Measurements from ENCODE around the gene ADAMTS18.

DNA sequence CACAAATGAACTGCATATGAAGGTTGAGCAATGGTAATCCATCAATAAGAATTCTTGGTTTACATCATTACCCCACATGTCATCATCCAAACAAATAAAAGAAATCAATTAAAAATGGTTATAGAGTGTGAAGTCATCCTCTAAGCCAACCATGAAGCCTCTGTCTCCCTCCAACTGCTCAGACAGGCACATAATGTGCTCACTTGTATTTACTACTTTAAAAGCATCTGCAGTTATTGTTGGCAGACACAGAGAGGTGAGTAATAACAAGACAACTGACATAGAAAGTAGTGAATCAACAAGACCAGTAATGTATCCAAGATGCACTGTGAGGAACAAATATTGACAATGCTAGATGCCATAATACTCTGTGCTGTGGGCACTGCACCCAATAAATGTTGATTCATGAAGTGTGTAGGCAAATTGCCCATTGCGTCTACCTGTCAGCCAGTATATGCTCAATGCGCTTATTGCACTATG is 20.0 kb downstream of the ADAMTS18 start:
- TF ChIP-seq EZH2 (IDR thresholded peaks at IDR 0.05; ENCODE audit: borderline replicate concordance, low read depth, low read length, severe bottlenecking) (no peak), POLR2A (IDR thresholded peaks at IDR 0.05; ENCODE audit: low read depth, low read length) (no peak), POLR2AphosphoS5 (IDR thresholded peaks at IDR 0.05; ENCODE audit: insufficient read depth, low read depth, low read length) (no peak), JUN (IDR thresholded peaks at IDR 0.05; ENCODE audit: borderline replicate concordance, insufficient read depth, insufficient read length, low read depth) (no peak)
- TF ChIP-seq, protein P1, sequence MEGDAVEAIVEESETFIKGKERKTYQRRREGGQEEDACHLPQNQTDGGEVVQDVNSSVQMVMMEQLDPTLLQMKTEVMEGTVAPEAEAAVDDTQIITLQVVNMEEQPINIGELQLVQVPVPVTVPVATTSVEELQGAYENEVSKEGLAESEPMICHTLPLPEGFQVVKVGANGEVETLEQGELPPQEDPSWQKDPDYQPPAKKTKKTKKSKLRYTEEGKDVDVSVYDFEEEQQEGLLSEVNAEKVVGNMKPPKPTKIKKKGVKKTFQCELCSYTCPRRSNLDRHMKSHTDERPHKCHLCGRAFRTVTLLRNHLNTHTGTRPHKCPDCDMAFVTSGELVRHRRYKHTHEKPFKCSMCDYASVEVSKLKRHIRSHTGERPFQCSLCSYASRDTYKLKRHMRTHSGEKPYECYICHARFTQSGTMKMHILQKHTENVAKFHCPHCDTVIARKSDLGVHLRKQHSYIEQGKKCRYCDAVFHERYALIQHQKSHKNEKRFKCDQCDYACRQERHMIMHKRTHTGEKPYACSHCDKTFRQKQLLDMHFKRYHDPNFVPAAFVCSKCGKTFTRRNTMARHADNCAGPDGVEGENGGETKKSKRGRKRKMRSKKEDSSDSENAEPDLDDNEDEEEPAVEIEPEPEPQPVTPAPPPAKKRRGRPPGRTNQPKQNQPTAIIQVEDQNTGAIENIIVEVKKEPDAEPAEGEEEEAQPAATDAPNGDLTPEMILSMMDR (IDR thresholded peaks at IDR 0.05; ENCODE audit: extremely low read depth in 1 of 2, insufficient read depth in 1 of 2, low read depth in 1 of 2, low read length in 2 of 2) = no peak
